Measurements from ENCODE around the gene BMP2. TPM values are rescaled to one million over a fixed set of nuclear protein-coding genes. Genes with fewer than 3 reads are reported as not detected.

The BMP2 gene
- total RNA-seq, 2 donors from 2014 or later, result 13.5 to 14.8 TPM

GRCh38 chr20:6730672-6731328, 36.7 kb upstream of the BMP2 start:
- peak overlapping the region in 1 of 4 donors; percentile 6 for H3K27ac ChIP-seq
- H3K4me1 ChIP-seq, result peaks cover 4% of the 10 kb centered on the region
- DNase-seq (no peak), ATAC-seq (no peak)
- 76 to 84% methylated on average over 9 of the region's 9 CpGs for WGBS, 2 donors
- no peaks in the 10 kb centered on the region for H3K9me3 ChIP-seq
- intact Hi-C loops (cut with DNase I), result no loop called here
- no peak overlapping the region for H3K4me3 ChIP-seq
- TF ChIP-seq POLR2A (IDR thresholded peaks at IDR 0.05), result no peak
- TF ChIP-seq, protein P1, sequence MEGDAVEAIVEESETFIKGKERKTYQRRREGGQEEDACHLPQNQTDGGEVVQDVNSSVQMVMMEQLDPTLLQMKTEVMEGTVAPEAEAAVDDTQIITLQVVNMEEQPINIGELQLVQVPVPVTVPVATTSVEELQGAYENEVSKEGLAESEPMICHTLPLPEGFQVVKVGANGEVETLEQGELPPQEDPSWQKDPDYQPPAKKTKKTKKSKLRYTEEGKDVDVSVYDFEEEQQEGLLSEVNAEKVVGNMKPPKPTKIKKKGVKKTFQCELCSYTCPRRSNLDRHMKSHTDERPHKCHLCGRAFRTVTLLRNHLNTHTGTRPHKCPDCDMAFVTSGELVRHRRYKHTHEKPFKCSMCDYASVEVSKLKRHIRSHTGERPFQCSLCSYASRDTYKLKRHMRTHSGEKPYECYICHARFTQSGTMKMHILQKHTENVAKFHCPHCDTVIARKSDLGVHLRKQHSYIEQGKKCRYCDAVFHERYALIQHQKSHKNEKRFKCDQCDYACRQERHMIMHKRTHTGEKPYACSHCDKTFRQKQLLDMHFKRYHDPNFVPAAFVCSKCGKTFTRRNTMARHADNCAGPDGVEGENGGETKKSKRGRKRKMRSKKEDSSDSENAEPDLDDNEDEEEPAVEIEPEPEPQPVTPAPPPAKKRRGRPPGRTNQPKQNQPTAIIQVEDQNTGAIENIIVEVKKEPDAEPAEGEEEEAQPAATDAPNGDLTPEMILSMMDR (IDR thresholded peaks at IDR 0.05), result no peak
- no peaks in the 10 kb centered on the region for H3K27me3 ChIP-seq
- H3K36me3 ChIP-seq (replicated peaks in 1 of 2; ENCODE audit: insufficient read depth in 1 of 2, low read depth in 2 of 2), result no peaks in the 10 kb centered on the region

GRCh38 chr20:6732001-6732447, 35.5 kb upstream of the BMP2 start:
- H3K9me3 ChIP-seq, result no peaks in the 10 kb centered on the region
- no peak overlapping the region for H3K4me3 ChIP-seq
- intact Hi-C loops (cut with DNase I), result no loop called here
- 28 to 41% methylated on average over 3 of the region's 3 CpGs for WGBS, 2 donors
- ATAC-seq (peak; percentile 55), DNase-seq (peak; percentile 26 to 48 (median 36))
- H3K4me1 ChIP-seq, result peaks cover 16% of the 10 kb centered on the region
- peak overlapping the region in 1 of 4 donors; percentile 6 for H3K27ac ChIP-seq
- H3K36me3 ChIP-seq (replicated peaks in 1 of 2; ENCODE audit: insufficient read depth in 1 of 2, low read depth in 2 of 2), result no peaks in the 10 kb centered on the region
- TF ChIP-seq POLR2A (IDR thresholded peaks at IDR 0.05), result no peak
- TF ChIP-seq, protein P1 (IDR thresholded peaks at IDR 0.05), result no peak
- no peaks in the 10 kb centered on the region for H3K27me3 ChIP-seq

DNA sequence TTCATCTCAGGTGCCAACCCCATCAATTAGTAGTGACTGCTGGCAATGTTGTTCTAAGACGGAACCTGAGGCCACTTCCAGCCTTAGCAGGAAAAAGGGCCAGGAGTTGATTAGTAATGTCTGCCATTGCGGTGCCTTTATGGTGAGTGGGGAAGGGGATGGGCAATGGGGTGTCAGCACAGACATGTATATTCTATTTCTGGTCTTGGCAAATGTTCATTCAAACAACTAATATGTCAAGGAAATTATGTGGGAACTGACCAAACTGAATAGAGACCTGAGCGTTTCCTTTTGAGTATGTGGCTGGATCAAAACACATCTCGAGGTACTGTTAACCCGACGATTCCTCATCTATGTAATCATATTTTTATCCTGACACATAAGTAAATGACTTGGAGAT, 34.6 kb upstream of the BMP2 start:
- intact Hi-C loops (cut with DNase I), result no loop called here
- Histone ChIP-seq H3K9me3 (no peaks in the 10 kb centered on the region), H3K27ac (no peak overlapping the region), H3K36me3 (replicated peaks in 1 of 2; ENCODE audit: insufficient read depth in 1 of 2, low read depth in 2 of 2) (no peaks in the 10 kb centered on the region), H3K27me3 (no peaks in the 10 kb centered on the region), H3K4me3 (no peak overlapping the region), H3K4me1 (peaks cover 17% of the 10 kb centered on the region)
- ATAC-seq (no peak), DNase-seq (no peak)
- TF ChIP-seq, protein P1 (IDR thresholded peaks at IDR 0.05), result no peak
- no peak for TF ChIP-seq POLR2A (IDR thresholded peaks at IDR 0.05)
- WGBS, 2 donors, result 92% methylated on average over 6 of the region's 6 CpGs

- TF ChIP-seq, protein P1 (IDR thresholded peaks at IDR 0.05), result no peak
- no peak for TF ChIP-seq POLR2A (IDR thresholded peaks at IDR 0.05)
- Histone ChIP-seq H3K36me3 (replicated peaks in 1 of 2; ENCODE audit: insufficient read depth in 1 of 2, low read depth in 2 of 2) (no peaks in the 10 kb centered on the region), H3K4me3 (no peak overlapping the region), H3K4me1 (peaks cover 17% of the 10 kb centered on the region), H3K27ac (no peak overlapping the region), H3K9me3 (no peaks in the 10 kb centered on the region), H3K27me3 (no peaks in the 10 kb centered on the region)
- DNase-seq (no peak), ATAC-seq (no peak)
- WGBS, 2 donors, result 89% methylated on average over 1 of the region's 1 CpG
- intact Hi-C loops (cut with DNase I), result no loop called here
These were observed 33.5 kb upstream of the BMP2 start for GRCh38 chr20:6733965-6734364.

All from body of pancreas (tissue), 4 donors.